HG03442 (cell line): ENCODE data around the gene NLRC5.
"Not testable (repeated sequence)": the region's sequence is repeated elsewhere in the genome, so short reads cannot be mapped to it uniquely, and the experiment has no call there.

Experiments
- ATAC-seq: cut with Tn5 transposase; IDR thresholded peaks from one replicate; pipeline ENCODE4 v1.9.1; 2021; ENCODE audit warnings: mild to moderate bottlenecking, moderate library complexity; ENCODE audit not compliant: unreplicated experiment

Gene NLRC5

GRCh38 chr16:56980792-56981724 lies 8.3 kb upstream of the NLRC5 start:
- peak; percentile 39 for ATAC-seq

GRCh38 chr16:56981729-56982271 lies 7.6 kb upstream of the NLRC5 start:
- no peak for ATAC-seq

- ATAC-seq: no peak
Observed at GRCh38 chr16:56982695-56983094, 6.7 kb upstream of the NLRC5 start.

GRCh38 chr16:56983211-56983751 lies 6.1 kb upstream of the NLRC5 start:
- ATAC-seq: no peak

GRCh38 chr16:56984639-56985038 lies 4.7 kb upstream of the NLRC5 start:
- no peak for ATAC-seq

- no peak for ATAC-seq
Observed at GRCh38 chr16:56985288-56985961, 3.9 kb upstream of the NLRC5 start.

GRCh38 chr16:56985962-56986360 lies 3.4 kb upstream of the NLRC5 start:
- no peak for ATAC-seq

GRCh38 chr16:56986361-56986760 lies 3.0 kb upstream of the NLRC5 start:
- ATAC-seq: no peak

- not testable (repeated sequence) for ATAC-seq
Observed at GRCh38 chr16:56986908-56987307, 2.4 kb upstream of the NLRC5 start.

- ATAC-seq: no peak
Observed at GRCh38 chr16:56987692-56988091, 1.7 kb upstream of the NLRC5 start.

- no peak for ATAC-seq
Observed at GRCh38 chr16:56988161-56988947, 1.0 kb upstream of the NLRC5 start.

- ATAC-seq: no peak
Observed at GRCh38 chr16:56989988-56990387, 631 bp downstream of the NLRC5 start.

GRCh38 chr16:56990407-56991286 lies 1.3 kb downstream of the NLRC5 start:
- ATAC-seq: no peak

GRCh38 chr16:56992431-56992830 lies 3.1 kb downstream of the NLRC5 start:
- ATAC-seq: not testable (repeated sequence)

GRCh38 chr16:56993204-56993603 lies 3.8 kb downstream of the NLRC5 start:
- no peak for ATAC-seq

- ATAC-seq: no peak
Observed at GRCh38 chr16:56994311-56994710, 5.0 kb downstream of the NLRC5 start.

GRCh38 chr16:56995136-56995805 lies 5.9 kb downstream of the NLRC5 start:
- ATAC-seq: no peak

- ATAC-seq: no peak
Observed at GRCh38 chr16:56997264-56997663, 7.9 kb downstream of the NLRC5 start.

GRCh38 chr16:56997931-56998330 lies 8.6 kb downstream of the NLRC5 start:
- ATAC-seq: no peak
